Smooth muscle cell of the brain vasculature (primary cell): ENCODE results near the gene TMCC1.
"Not testable (repeated sequence)": the region's sequence is repeated elsewhere in the genome, so short reads cannot be mapped to it uniquely, and the experiment has no call there.

Experiments used
- DNase-seq: peaks from one replicate; pipeline ENCODE4 v3.0.0-alpha.2; 2012; ENCODE audit warnings: low read depth, low spot score

TMCC1 gene

DNA sequence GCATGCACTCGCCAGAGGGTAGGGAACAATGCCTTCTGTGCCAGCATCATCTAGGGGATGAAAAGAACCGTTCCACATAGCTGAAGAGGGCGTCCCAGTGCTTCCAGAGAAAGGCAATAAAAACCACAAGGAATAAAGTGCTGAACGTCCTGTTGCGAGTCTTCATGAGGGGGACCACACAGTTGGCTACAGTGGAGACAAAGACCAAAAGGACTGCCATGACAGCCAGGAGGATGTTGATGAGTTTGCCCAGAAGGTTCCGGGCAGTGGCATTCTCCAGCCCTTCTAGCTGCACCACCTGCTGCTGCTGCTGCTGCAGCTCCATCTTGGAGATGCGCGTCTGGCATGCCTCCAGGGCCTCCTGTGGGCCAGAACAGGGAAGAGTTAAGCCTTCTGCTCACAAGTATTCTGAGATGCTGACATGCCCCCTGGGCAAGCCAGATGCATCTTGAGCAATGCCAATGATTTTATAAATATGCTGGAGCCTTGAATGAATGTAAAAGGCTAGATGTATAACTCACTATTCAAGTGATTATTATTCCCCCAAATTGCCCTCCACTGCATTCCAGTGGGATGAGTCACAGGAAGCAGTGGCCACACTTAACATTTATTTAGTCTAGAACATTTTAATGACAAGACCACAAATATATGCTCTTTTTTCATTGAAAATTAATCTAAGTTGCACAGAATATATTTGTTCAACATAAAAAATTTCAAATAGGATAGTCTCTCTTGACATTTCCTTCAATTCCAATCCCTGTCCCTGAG is 241.9 kb downstream of the TMCC1 start:
- peak; percentile 72 for DNase-seq

DNA sequence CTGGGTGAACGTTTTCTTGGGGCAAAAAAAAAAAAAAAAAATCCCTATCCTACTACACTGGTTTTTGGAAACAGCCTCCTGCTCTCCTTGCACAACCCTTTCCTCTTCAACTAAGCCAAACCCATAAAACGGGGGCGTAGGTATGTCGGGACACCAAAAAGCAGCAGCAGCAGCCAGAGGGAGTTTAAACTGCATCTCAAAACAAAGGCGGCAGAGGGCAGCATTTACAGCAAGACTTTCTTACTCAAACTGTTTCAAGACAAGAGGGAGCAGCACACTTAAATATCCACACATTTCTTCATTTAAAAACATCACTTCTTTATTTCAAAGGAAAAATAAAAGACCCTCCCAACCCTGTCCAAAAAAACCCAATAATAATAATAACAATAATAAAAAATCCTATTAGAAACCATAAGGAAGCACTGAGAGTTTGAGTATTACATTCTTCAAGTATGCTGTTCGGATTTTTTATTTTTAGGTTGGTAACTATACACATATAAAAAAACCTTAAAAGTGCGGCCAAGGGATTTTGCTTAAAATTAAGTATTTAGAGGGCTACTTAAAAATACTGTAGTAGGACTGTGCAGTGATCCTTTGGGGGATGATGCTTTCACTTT is 243.1 kb downstream of the TMCC1 start:
- peak; percentile 41 for DNase-seq

GRCh38 chr3:129648391-129648790 is 245.1 kb downstream of the TMCC1 start:
- DNase-seq = no peak

DNA sequence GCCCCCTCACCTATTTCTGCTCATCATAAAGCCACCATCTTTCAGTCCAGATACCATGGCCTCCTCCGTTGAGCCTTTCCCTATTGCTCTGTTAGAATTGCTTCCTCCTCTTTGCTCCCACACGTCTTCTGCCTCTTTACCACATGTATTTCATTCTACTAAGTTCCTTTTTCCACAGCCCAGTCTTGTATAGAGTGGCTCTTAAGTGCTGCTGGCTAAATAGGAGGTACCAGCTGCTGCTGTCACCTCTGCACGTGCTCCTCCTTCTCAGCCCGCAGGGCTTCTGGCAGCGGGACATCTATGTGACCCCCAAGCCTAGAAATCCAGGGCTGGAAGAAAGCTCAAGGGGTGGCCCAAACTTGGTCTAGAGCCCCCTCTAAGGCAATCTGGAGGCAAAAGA is 248.2 kb downstream of the TMCC1 start:
- no peak for DNase-seq

GRCh38 chr3:129644836-129645235 is 248.7 kb downstream of the TMCC1 start:
- no peak for DNase-seq

DNA sequence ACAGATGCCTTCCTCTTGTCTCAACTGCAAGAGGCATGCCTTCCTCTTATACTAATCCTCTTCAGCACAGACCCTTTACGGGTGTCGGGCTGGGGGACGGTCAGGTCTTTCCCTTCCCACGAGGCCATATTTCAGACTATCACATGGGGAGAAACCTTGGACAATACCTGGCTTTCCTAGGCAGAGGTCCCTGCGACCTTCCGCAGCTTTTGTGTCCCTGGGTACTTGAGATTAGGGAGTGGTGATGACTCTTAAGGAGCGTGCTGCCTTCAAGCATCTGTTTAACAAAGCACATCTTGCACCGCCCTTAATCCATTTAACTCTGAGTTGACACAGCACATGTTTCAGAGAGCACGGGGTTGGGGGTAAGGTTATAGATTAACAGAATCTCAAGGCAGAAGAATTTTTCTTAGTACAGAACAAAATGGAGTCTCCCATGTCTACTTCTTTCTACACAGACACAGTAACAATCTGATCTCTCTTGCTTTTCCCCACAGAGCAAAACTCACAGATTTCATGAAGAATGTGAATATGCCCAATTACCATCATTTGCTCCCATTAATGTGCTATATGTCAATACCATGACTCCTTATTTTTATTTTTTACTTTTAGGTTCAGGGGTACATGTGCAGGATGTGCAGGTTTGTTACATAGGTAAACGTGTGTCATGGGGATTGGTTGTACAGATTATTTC is 251.8 kb downstream of the TMCC1 start:
- not testable (repeated sequence) for DNase-seq

GRCh38 chr3:129640985-129641384 is 252.5 kb downstream of the TMCC1 start:
- not testable (repeated sequence) for DNase-seq

- DNase-seq = no peak
Observed at GRCh38 chr3:129638481-129638880, 255.0 kb downstream of the TMCC1 start.

DNA sequence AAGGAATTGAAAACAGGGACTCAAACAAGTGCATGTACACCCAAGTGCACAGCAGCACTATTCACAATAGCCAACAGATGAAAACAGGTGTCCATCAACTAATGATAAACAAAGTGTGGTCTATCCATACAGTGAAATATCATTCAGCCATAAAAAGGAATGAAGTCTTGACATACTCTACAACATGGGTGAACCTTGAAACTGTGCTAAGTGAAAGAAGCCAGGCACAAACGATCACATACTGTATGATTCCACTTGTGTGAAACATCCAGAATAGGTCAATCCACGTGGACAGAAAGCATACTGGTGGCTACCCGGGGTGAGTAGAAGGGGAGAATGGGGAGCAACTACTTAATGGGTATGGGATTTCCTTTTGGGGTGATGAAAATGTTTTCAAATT is 257.4 kb downstream of the TMCC1 start:
- DNase-seq = no peak

GRCh38 chr3:129635656-129636055 is 257.9 kb downstream of the TMCC1 start:
- DNase-seq = no peak

GRCh38 chr3:129633751-129634481 is 259.6 kb downstream of the TMCC1 start:
- DNase-seq = no peak

GRCh38 chr3:129632977-129633376 is 260.5 kb downstream of the TMCC1 start:
- DNase-seq = no peak

- DNase-seq = no peak
Observed at GRCh38 chr3:129632556-129632955, 261.0 kb downstream of the TMCC1 start.

DNA sequence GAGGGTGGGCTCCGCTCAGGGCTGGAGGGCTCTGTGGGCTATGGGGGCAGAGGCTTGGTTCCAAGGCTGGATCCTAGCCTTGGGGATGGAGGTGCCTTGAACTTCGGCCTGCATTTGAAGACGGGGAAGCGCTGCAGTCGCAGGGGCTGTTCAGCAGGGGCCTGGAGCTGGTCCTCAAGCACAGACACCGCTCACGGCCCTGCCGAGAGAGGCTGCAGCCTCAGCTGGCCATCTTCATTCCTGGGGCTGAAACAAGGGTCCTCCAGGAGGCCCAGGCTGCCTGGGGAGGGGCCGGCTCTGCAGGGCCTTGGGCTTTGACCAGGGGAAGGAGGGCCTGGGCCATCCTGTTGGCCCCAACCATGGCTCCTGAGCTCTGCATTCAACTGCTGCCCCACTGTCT is 261.5 kb downstream of the TMCC1 start:
- DNase-seq = no peak

GRCh38 chr3:129629011-129629410 is 264.5 kb downstream of the TMCC1 start:
- DNase-seq = no peak

- no peak for DNase-seq
Observed at GRCh38 chr3:129628169-129628522, 265.4 kb downstream of the TMCC1 start.

- DNase-seq = peak; percentile 75
Observed at GRCh38 chr3:129627350-129628168, 266.0 kb downstream of the TMCC1 start.

- DNase-seq = no peak
Observed at GRCh38 chr3:129626744-129627349, 266.7 kb downstream of the TMCC1 start.

DNA sequence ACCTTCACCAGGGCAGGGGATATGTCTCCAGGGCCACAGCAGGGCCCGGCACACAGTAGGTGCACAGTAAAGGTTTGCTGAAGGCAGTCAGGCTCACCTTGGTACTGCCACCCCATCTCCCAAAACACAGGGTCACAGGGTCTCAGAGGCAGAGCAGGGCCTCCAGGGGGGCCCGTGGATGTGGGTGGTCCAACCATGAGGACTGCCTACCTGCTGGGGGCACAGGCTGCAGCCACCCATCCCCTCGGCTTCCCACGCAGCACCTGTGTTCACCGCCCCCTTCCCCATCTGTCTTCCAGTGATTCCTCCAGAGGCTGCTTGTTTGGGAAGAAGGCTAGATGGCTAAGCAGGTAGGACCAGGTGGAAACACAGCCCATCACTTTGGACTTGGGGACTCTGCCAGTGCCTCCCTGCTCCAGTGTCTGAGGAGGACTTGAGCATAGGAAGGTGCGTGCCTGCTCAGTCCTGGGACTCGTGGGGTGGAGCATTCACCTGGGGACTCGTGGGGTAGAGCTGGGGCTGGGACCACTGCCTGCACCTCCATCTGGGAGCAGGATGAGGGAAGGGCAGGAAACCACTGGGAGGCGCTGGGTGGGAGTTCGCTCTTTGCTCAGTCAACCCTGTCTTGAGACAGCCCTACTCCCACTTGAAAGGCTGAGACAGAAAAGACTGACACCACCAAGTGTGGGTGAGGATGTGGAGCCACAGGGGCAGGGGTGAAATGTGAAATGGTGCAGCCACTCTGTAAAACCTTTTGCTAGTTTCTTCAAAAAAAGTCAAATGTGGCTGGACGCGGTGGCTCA is 268.2 kb downstream of the TMCC1 start:
- DNase-seq = no peak
